ENCODE measurements around the gene ERC1.

Gene ERC1

GRCh38 chr12:1434296-1434955, 443.4 kb downstream of the ERC1 start:
- DNase-seq: no peak

- no peak for DNase-seq
Observed at GRCh38 chr12:1435044-1435443, 444.0 kb downstream of the ERC1 start.

GRCh38 chr12:1435456-1435855, 444.4 kb downstream of the ERC1 start:
- DNase-seq: no peak

GRCh38 chr12:1436015-1436414, 445.0 kb downstream of the ERC1 start:
- DNase-seq: no peak

GRCh38 chr12:1436981-1437380, 446.0 kb downstream of the ERC1 start:
- DNase-seq: no peak

- no peak for DNase-seq
Observed at GRCh38 chr12:1439201-1439600, 448.2 kb downstream of the ERC1 start.

- no peak for DNase-seq
Observed at GRCh38 chr12:1439687-1440086, 448.7 kb downstream of the ERC1 start.

- DNase-seq: no peak
Observed at GRCh38 chr12:1443421-1444141, 452.6 kb downstream of the ERC1 start.

- DNase-seq: no peak
Observed at GRCh38 chr12:1444142-1444516, 453.1 kb downstream of the ERC1 start.

- no peak for DNase-seq
Observed at GRCh38 chr12:1445807-1446206, 454.8 kb downstream of the ERC1 start.

- DNase-seq: no peak
Observed at GRCh38 chr12:1448336-1448735, 457.3 kb downstream of the ERC1 start.

GRCh38 chr12:1453810-1454209, 462.8 kb downstream of the ERC1 start:
- no peak for DNase-seq

GRCh38 chr12:1456885-1457284, 465.9 kb downstream of the ERC1 start:
- DNase-seq: no peak

GRCh38 chr12:1457901-1458300, 466.9 kb downstream of the ERC1 start:
- DNase-seq: no peak

GRCh38 chr12:1459339-1459738, 468.3 kb downstream of the ERC1 start:
- no peak for DNase-seq

- no peak for DNase-seq
Observed at GRCh38 chr12:1463073-1463905, 472.3 kb downstream of the ERC1 start.

GRCh38 chr12:1464925-1465324, 473.9 kb downstream of the ERC1 start:
- DNase-seq: no peak

- DNase-seq: no peak
Observed at GRCh38 chr12:1465990-1466389, 475.0 kb downstream of the ERC1 start.

GRCh38 chr12:1466481-1467154, 475.6 kb downstream of the ERC1 start:
- DNase-seq: no peak

- DNase-seq: no peak
Observed at GRCh38 chr12:1467710-1468109, 476.7 kb downstream of the ERC1 start.

- DNase-seq: no peak
Observed at GRCh38 chr12:1469070-1469469, 478.0 kb downstream of the ERC1 start.

- no peak for DNase-seq
Observed at GRCh38 chr12:1470051-1470450, 479.0 kb downstream of the ERC1 start.

Data from anterior cingulate cortex (tissue), 58 donors.